Measurements from ENCODE around the gene NECTIN4. TPM values are rescaled to one million over a fixed set of nuclear protein-coding genes. Genes with fewer than 3 reads are reported as not detected.

The NECTIN4 gene
- total and polyA plus RNA-seq, 2 experiments from 2014 or later = 5.9 to 8.5 TPM

DNA sequence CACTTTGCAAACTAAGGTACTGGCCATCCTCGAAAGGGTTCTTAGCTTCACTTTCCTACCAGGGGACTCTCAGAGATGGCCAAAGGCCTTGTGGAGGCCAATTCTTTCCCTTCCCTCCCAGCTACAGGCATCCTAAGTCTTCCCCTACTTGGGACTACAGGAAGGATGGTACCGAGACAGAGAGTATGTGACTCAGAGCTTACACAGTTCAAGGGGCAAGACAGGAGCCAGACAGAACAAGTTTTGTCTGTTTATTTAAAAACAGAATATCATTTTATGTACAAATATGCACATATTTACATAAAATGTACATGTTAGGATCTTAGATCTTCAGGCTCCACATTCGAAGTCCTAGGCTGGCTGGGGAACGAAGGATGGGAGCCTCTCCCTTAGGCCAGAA, 18.6 kb downstream of the NECTIN4 start:
- Histone ChIP-seq H3K9me3 (ENCODE audit: low read depth) (no peaks in the 10 kb centered on the region), H3K36me3 (replicated peaks; ENCODE audit: insufficient read depth, low read depth) (no peaks in the 10 kb centered on the region), H3K79me2 (no peaks in the 10 kb centered on the region), H3K4me3 (no peak overlapping the region), H2AFZ (no peak overlapping the region), H3K27ac (no peak overlapping the region), H3K27me3 (no peaks in the 10 kb centered on the region), H4K20me1 (ENCODE audit: insufficient read depth, poor library complexity, severe bottlenecking) (no peaks in the 10 kb centered on the region), H3K9me2 (replicated peaks; ENCODE audit: insufficient read depth) (no peaks in the 10 kb centered on the region), H3K4me1 (ENCODE audit: insufficient read depth) (no peaks in the 10 kb centered on the region), H3K4me2 (no peak overlapping the region)
- no peak for TF ChIP-seq EZH2 (IDR thresholded peaks at IDR 0.05; ENCODE audit: borderline replicate concordance)
- TF ChIP-seq EZH2phosphoT487 (IDR thresholded peaks at IDR 0.05; ENCODE audit: low read depth, severe bottlenecking, unreplicated experiment) = no peak
- no peak for TF ChIP-seq CTCF (IDR thresholded peaks at IDR 0.05; ENCODE audit: poor library complexity)
- WGBS (ENCODE audit: low lambda C conversion rate, missing lambda C conversion rate) = 81% methylated on average over 4 of the region's 4 CpGs
- no peak for DNase-seq (ENCODE audit: low spot score)

GRCh38 chr1:161069731-161070270, 19.6 kb downstream of the NECTIN4 start, which contains the start of gene ARHGAP30:
Gene ARHGAP30 (minus strand): TSS chr1:161069891. CDS start chr1:161069624, 267 bp downstream.
- H3K4me1 ChIP-seq (ENCODE audit: insufficient read depth) = no peaks in the 10 kb centered on the region
- no peak within 1 kb of the TSS for H3K27ac ChIP-seq
- no peaks in the 10 kb centered on the region for H3K9me3 ChIP-seq (ENCODE audit: low read depth)
- H3K9me2 ChIP-seq (replicated peaks; ENCODE audit: insufficient read depth) = no peaks in the 10 kb centered on the region
- H3K27me3 ChIP-seq = no peaks in the 10 kb centered on the region
- WGBS (ENCODE audit: low lambda C conversion rate, missing lambda C conversion rate) = 91% methylated on average over 9 of the region's 9 CpGs
- H3K4me3 ChIP-seq = no peak within 1 kb of the TSS
- H3K36me3 ChIP-seq (replicated peaks; ENCODE audit: insufficient read depth, low read depth) = no peaks in the 10 kb centered on the region
- H3K4me2 ChIP-seq = no peak within 1 kb of the TSS
- DNase-seq (ENCODE audit: low spot score) = no peak
- H2AFZ ChIP-seq = no peak within 1 kb of the TSS
- H3K79me2 ChIP-seq = no peaks in the 10 kb centered on the region
- TF ChIP-seq EZH2phosphoT487 (IDR thresholded peaks at IDR 0.05; ENCODE audit: low read depth, severe bottlenecking, unreplicated experiment) (no peak), EZH2 (IDR thresholded peaks at IDR 0.05; ENCODE audit: borderline replicate concordance) (no peak), CTCF (IDR thresholded peaks at IDR 0.05; ENCODE audit: poor library complexity) (no peak)
- no peaks in the 10 kb centered on the region for H4K20me1 ChIP-seq (ENCODE audit: insufficient read depth, poor library complexity, severe bottlenecking)

GRCh38 chr1:161069241-161069640, 20.1 kb downstream of the NECTIN4 start:
- 89% methylated on average over 9 of the region's 9 CpGs for WGBS (ENCODE audit: low lambda C conversion rate, missing lambda C conversion rate)
- Histone ChIP-seq H3K9me2 (replicated peaks; ENCODE audit: insufficient read depth) (no peaks in the 10 kb centered on the region), H2AFZ (no peak overlapping the region), H3K4me1 (ENCODE audit: insufficient read depth) (no peaks in the 10 kb centered on the region), H3K4me2 (no peak overlapping the region), H3K79me2 (no peaks in the 10 kb centered on the region), H3K36me3 (replicated peaks; ENCODE audit: insufficient read depth, low read depth) (no peaks in the 10 kb centered on the region), H3K9me3 (ENCODE audit: low read depth) (no peaks in the 10 kb centered on the region), H3K4me3 (no peak overlapping the region), H3K27ac (no peak overlapping the region), H4K20me1 (ENCODE audit: insufficient read depth, poor library complexity, severe bottlenecking) (no peaks in the 10 kb centered on the region), H3K27me3 (peaks cover 2% of the 10 kb centered on the region)
- peak; percentile 5 for DNase-seq (ENCODE audit: low spot score)
- TF ChIP-seq EZH2 (IDR thresholded peaks at IDR 0.05; ENCODE audit: borderline replicate concordance) (no peak), EZH2phosphoT487 (IDR thresholded peaks at IDR 0.05; ENCODE audit: low read depth, severe bottlenecking, unreplicated experiment) (no peak), CTCF (IDR thresholded peaks at IDR 0.05; ENCODE audit: poor library complexity) (no peak)

Data from hepatocyte (in vitro differentiated cells).